Endometrial microvascular endothelial cells (primary cell): ENCODE results near the gene HMGCS2. TPM values are rescaled to one million over a fixed set of nuclear protein-coding genes. Genes with fewer than 3 reads are reported as not detected.

Experiments
- in situ Hi-C: cut with HindIII; loops from 2 replicates; pipeline ENCODE4 v1.10.0; 2017; ENCODE audit warnings: low sequenced_read_pairs, low pct_unique_long_range_greater_than_20kb; ENCODE audit errors: inconsistent ontology term
- total RNA-seq: library from RNA; depleted of rRNA; stranded (reverse); fragments of >200 nt; gene quantifications from one replicate; pipeline ENCODE4 v1.2.3, GENCODE V29; 2015; ENCODE audit errors: inconsistent ontology term

The HMGCS2 gene
- total RNA-seq = not detected

DNA sequence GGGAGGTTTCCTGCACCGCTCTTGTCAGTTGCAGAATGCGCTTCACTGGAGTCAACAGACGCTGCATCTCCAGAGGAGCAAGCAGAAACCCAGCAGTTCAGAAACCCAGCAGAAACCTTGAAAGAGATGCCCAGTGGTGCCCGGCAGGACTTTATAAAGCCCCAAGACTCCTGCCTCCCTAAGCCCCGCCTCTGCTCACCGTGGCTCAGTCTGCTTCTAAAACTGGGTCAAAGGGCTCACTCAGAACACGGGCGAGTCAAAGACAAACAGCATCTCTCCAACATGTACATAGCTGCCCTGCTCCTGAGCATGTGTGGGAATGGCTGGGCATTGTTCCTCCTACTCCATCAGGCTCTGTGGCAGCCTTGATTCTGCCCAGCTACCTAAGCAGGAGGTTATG lies at the start of gene HMGCS2:
Gene HMGCS2, minus strand, starts transcription at position 128 of the 400 bp plus-strand sequence. Its CDS starts 61 bp downstream, at position 67.
- in situ Hi-C loops = no loop called here

DNA sequence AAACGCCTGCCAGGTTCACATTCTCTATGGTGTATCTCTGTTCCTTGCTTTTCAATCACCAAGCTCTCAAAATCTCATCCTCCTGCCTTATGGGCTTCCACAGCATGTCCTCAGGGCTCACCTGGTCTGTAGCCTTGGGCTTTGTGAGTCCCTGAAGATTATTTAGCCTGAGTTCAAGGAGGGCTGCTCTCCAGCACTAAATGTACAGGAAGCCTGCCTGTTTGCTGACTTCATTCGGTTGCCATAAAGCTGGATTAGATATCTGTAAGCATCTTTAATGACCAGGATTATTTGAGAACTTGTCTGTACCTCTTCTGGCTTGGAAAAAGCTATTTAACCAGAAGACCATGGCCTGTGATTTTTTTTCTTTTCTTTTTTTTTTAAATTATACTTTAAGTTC lies 49.5 kb upstream of the HMGCS2 start:
- in situ Hi-C loops = no loop called here

DNA sequence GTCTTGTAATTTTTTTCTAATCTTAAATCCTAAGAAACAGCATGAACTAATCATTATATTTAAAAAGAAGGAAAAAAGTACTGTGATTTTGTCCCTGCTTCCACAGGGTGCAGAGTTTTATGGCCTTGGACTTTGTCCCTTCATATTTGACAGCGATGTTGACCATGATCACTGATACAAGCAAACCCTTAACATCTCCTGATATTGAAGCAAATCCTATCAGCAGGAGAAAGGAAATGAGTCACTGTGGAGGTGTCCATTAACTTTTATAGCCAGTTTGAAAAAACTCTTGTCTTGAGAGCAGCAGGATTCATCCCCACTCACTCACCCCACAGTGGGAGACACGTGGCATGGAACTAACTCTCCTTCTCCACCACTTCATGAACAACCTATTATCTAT lies 47.7 kb upstream of the HMGCS2 start:
- in situ Hi-C loops = no loop called here

DNA sequence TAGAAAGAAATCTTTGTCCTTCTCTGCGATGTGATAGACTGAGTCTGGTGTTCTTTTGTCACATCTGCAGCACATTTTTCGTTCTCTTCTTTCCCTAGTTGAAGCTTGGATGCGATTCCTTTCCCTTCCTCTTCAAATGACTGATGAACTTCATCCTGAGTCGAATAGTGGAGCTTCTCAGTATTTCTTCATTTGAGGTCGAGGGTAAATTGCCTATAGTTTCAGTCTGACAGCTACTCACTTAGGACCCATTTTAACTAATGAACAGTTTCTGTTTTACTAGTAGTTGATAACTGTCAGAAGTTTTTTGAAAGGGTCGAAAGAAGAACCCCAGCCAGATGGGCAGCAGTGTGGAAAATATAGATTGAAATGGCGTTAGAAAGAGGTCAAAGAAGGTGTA lies 47.2 kb upstream of the HMGCS2 start:
- in situ Hi-C loops = no loop called here

DNA sequence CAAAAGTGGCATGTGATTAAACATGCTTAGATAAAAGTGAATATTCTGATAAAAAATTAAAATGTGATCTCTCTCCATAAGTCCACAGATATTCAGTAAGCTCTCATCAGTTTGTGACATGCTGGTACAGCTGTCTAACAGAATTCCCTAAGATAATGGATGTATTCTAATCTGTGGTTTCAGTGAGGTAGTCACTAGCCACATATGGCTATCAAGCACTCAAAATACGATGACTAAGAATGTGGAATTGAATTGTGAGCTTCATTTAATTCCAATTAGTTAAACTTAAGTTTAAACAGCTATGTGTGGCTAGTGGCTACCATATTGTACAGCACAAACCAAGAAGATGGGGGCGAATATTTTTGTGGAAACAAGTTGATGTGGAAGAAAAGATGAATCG lies 46.7 kb upstream of the HMGCS2 start:
- in situ Hi-C loops = no loop called here

DNA sequence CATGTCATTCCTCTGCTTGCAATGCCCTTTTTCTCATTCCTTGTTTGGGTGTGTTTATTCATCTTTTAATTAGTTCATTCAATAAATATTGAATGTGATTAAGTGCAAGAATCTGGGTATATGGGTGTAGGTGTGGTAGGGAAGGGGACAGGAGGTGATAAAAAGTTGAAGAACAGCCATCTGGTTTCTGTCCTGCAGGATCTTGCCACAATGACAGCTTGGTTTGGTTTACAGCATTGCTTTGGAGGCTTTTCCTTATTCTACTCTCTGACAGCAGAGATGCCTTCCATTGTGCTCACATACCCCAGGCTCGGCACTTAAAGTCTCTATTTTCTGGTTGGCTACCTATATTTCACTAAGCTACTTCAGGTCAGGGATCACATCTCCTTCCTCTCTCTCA lies 45.6 kb upstream of the HMGCS2 start:
- in situ Hi-C loops = no loop called here

DNA sequence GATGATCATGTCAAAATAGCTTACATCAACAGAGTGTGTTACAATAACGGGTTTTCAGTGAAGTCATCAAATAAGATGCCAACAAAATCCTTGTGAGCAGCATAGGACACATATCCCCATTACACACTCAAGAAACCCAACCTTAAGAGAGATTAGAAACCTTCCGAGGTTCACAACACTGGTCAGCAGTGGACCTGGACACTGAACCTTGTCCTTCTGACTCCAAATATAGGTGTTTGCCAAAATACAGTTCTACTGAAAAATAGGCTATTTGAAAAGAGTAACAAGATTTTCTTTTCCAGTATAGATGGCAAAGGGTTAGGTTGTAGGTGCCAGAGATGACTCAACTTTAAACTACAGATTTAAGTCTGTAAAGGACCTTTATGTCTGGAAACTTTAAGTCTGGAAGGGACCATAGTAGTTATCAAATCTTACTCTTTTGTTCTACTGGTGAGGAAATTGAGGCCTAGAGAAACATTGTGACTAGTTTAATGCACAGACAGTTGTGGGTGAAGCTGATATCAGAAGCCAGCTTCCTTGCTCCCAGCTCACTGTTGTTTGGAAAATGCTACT lies 43.4 kb upstream of the HMGCS2 start:
- in situ Hi-C loops = no loop called here

DNA sequence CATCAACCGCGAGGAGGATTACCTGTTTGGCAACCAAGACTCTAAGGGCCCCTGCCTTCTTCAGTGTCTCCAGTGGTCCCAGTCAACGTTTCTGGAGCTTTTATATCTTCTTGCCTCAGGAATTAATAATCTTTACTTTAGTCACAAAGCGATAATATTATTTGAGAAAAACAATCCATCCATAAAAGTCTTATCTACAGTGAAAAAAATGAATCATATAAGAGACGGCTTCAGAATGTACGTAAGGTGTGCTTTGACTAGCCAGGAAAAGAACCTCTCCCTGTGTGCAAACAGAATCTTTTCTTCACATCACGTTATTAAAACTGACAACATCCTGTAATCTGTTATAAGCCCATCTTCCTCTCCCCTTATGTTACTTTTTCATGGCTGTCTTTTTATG lies 42.7 kb upstream of the HMGCS2 start, which contains the start of gene REG4:
Gene REG4, minus strand, starts transcription at position 74 of the 400 bp plus-strand sequence. CDS start 2,691 bp downstream, outside the sequence.
- in situ Hi-C loops = no loop called here

DNA sequence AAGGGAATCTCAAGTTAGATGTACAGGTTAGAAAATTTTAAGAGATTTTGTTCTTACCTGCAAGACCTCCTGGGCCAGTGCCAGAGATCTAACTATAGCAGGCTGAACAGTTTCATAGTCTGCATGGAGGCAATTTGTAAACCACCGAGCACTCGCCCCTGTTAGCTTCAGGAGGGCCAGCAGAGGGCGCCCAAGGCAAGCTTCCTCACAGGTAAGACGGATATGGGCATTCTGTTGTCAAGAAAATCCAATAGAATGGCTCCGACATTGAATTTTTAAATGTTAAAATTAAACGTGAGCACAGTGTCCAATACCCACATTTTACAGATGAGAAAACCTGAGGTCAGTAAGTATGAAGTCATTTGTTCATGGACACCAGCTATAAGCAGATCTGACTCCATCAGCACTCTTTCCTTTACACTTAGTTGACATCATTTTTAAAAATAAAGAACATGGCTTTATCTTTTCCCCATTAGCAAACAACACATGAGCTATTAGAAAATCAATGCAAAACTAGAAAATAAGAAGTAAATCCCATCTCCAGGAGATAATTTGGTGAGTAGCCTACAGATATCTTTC lies 40.4 kb upstream of the HMGCS2 start:
- in situ Hi-C loops = no loop called here

DNA sequence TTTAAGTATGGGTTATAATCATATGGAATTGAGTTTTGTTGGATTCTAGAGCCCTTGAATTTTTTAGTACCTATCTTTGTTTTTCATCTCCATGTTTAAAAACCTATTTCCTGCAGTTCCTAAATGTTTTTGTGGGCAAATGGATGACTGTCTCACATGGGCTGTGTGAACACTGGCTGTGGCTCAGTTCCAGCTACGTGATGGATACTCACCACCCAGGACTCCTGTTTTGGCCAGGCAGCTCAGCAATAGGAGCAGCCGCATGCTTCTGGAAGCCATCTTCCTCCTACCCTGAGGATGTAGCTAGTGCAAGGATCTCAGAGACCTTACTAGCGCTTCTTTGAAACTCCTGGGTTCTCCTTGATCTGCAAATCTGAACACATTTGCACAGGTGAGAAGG lies 39.8 kb upstream of the HMGCS2 start:
- in situ Hi-C loops = no loop called here

DNA sequence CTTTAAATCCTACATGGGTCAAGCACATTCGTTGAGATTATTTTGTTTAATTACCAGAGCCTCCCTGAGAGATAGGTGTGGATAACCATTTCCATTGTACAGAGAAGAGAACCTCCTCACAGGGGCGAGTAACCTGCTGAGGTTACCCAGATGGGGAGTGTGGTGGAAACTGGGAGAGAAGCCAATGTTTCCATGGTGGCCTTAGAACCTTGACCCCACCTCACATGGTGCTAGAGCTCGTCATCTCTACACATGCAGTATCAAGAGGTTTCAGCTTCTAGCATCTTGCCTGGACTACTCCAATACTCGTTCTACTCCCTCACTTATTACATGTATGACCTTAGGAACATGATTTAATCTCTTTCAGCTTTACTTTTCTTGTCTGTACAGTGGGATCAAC lies 37.8 kb upstream of the HMGCS2 start:
- in situ Hi-C loops = no loop called here

DNA sequence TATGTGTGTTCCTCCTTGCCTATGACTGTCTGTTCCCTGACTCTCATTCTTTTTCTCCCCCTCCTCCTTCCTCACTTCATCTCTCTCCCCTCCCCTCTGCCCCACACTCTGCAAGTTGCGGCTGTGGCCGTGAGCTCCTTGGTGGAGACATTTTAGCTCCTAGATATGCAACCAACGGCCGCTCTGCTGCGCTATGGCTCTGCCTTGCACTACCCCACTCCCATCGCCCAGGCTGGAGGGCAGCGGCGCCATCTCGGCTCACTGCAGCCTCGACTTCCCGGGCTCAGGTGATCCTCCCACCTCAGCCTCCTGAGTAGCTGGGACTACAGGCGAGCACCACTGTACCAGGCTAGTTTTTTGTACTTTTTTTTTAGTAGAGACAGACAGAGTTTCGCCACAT lies 37.0 kb upstream of the HMGCS2 start:
- in situ Hi-C loops = no loop called here

DNA sequence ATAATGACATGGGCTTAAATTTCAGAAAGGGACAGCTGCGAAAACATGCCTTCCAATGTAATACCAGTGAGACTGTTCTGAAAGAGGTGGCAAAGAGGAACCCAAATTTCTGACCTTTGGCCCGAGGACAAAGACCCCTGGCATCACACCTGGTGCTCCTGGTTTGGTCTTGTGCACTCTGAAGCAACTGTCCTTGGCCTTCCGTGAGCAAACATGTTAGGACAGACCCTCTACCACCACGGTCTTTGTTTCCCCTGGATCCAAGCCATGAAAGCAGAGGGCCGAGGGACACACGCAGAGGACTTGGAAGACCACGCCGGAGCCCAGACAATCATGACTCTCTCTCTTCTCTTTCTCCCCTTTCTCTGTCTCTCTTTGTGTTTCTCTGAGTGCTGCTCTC lies 36.5 kb upstream of the HMGCS2 start:
- in situ Hi-C loops = no loop called here

DNA sequence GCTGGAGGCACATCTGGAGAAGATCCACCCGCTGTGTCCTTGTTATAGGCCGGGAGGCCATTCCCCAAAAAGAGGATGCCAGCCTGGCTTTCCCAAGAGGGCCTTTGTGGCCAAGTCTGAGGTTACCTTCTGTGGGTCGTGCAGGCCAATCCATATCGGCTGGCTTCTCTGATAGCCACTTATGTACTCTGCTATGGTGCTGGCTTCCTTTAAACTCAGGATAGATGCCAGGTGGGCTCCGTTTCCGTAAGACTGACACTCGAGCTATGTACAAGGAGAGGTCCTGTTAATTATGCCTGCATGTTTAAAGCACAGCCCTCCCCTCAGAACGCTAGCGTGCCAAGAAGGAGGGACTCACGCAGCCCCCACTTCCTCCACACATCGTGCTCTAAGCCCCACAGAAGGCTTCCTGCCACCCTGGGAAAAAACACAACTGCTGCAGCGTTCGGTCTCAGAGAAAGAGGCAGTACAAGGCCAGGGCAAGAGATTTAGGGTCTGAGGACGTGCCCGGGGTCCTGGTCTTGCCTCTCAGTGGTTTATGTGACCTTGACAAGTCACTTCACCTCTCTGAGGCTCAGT lies 31.0 kb upstream of the HMGCS2 start:
- in situ Hi-C loops = no loop called here

DNA sequence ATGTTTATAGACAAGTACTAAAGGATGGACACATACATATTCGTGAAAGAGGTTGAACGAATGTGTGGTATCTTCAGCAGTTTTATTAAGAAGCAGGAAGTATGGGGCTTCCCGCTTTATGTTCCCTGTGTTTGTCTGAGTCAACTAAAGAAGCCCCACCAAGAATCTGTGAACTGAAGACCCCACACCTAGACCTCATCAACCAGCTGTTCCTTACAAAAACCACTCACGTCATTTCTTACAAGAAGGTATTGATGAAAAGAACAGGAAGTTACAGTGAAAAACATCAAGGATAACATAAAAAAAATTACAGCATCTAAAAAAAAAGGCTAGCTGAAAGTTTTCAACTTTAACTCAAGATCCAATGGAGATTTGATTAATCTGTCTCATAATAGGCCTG lies 30.3 kb upstream of the HMGCS2 start:
- in situ Hi-C loops = no loop called here

DNA sequence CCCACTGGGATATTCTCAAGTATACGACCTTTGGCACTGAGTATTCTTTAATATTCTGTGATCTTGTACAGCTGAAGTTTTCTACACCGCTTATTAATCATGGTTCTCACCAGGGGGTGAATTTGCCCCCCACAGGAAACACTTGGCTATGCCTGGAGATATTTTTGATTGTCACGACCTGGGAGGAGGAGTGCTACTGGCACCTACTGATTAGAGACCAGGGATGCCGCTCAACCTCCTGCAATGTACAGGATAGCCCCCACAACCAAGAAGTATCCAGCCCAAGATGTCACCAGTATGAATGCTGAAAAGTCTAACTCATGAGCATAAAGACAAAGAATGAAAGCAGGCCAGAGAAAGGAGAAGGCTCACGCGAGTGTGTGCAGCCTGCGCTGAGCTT lies 28.9 kb upstream of the HMGCS2 start:
- in situ Hi-C loops = no loop called here

DNA sequence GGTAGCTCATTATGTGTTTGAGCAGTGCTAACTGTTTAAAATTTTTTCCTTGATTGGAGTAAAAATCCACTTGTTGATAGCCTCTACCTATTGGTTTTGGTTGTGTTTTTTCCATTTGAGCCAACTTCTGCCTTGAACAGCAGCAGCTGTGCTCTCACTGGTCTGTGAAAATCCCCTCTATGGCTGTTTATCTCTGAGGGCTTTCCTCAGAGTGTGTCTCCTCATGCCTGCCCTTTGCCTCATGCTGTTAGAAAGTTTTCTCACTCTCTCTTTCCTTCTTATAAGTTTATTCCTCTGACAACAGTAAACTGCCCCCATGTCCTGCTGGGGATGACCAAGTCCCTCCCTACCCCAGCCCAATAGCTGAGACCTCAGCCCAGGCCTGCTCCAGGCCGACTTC lies 28.5 kb upstream of the HMGCS2 start:
- in situ Hi-C loops = no loop called here

DNA sequence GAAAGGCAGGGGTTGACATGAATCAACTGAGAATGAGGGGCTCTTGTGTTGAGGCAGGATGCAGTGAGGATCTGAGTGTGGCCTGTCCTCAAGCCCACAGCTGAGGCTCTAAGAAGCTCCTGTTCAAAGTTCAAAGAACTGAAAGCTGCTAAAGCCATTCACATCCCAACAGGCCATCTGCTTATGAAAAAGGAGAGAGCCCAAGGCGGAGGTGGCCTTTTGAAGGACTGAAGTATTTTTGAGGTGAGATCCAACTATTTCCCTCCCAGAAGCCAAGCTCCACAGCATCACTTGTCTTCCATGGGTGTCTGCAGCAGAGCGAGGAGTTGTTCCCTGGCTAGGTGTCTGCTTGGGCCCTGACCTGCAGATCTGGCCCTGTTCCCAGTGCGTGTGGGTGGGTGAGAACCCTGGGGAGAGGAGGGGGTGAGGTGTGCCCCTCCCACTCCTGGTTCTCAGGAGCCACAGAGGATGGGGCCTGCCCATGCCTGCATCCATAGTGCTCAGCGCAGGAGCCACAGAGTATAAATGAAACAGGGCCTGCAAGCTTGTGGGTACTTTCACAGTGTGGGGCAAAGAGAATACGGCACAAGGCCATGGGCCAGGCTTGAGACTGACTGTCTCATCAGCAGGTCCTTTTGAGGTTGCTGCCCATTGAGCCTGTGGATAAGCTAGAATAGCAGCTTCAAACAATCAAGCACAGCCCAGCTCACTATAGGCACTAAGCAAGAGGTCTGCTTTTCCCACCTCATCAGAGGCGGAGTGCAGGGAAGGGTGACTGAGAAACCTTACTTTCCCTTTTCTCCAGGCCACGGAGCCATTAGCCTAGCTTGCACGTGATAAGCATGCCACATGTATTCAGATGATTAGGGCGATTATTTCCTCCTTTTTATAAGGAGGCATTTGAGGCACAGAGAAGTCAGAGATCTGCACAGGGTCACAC lies 26.8 kb upstream of the HMGCS2 start:
- in situ Hi-C loops = no loop called here

DNA sequence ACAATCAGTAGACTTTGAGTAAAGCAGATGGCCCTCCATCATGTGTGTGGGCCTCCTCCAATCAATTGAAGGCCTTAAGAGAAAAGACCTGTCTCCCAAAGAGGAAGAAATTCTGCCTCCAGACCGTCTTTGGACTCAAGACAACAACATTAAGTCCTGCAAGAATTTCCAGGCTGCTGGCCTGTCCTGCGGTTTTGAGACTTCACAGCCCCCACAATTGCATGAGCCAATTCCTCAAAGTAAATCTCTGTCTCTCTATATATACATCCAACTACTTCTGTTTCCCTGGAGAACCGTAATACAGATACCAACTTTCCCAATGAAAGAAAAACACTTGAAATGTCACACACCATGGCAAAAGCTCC lies 26.2 kb upstream of the HMGCS2 start:
- in situ Hi-C loops = no loop called here
